GM12878 (cell line): Measurements from ENCODE around the gene CTNNA2. TPM values are rescaled to one million over a fixed set of nuclear protein-coding genes. Genes with fewer than 3 reads are reported as not detected.

Experiments
- ATAC-seq: fragments of 200-7000 bp; cut with Tn5 transposase; 3 replicates; pipeline ENCODE4 v1.9.1; 2020; ENCODE audit warnings: mild to moderate bottlenecking, moderate library complexity
- BruUV-seq: library from RNA; stranded (reverse); fragments of 400-500 nt; replicated peaks from 2 replicates; lab custom pipeline; 2021; lab: Mats Ljungman, UMichigan
- CTCF ChIA-PET: fragments of 300-600 bp; sonication (Branson Sonifier 250); formaldehyde crosslinking; extraction: SDS; loops from one replicate; lab custom pipeline; 2021; ENCODE audit warnings: inconsistent platforms; lab: Yijun Ruan, JAX
- POLR2A ChIA-PET: fragments of 350-600 bp; formaldehyde crosslinking; extraction: SDS; loops from one replicate; lab custom pipeline; 2021; ENCODE audit warnings: inconsistent platforms; lab: Charles Lee
- RAD21 ChIA-PET: fragments of 300-600 bp; sonication (Branson Sonifier 250); formaldehyde crosslinking; loops from one replicate; lab custom pipeline; 2023; ENCODE audit warnings: antibody characterized with exemption; ENCODE audit not compliant: unreplicated experiment; lab: Charles Lee
- SMC1A ChIA-PET: fragments of 300-600 bp; sonication (Branson Sonifier 250); formaldehyde crosslinking; loops from one replicate; lab custom pipeline; 2023; ENCODE audit not compliant: unreplicated experiment, uncharacterized antibody; lab: Charles Lee
- DNase-seq: peaks from one replicate; pipeline ENCODE4 v3.0.0-alpha.2; 2011; ENCODE audit warnings: low read depth, low spot score
- FAIRE-seq: peaks from 3 replicates; lab custom pipeline; 2011; peaks lifted over from hg19 to GRCh38; lab: Jason Lieb, UNC
- H2AFZ ChIP-seq: 2 replicates; pipeline ENCODE4 v1.6.0; 2011; ENCODE audit warnings: low read depth, low read length, control low read depth; ENCODE audit not compliant: control insufficient read depth
- H3K27ac ChIP-seq: 2 replicates; pipeline ENCODE4 v1.5.1; 2011; ENCODE audit warnings: control low read depth; ENCODE audit not compliant: control insufficient read depth, insufficient read depth
- H3K27me3 ChIP-seq, 2 experiments: replicated peaks in 1 of 2; 2 replicates each; pipeline versions ENCODE4 v1.6.0 to v1.6.1; 2011; ENCODE audit warnings: low read length in 1 of 2; ENCODE audit not compliant: control insufficient read depth in 2 of 2, insufficient read depth in 2 of 2
- H3K36me3 ChIP-seq, 2 experiments: 2 replicates each; pipeline ENCODE4 v1.5.1; 2011; ENCODE audit warnings: low read length in 1 of 2; ENCODE audit not compliant: control insufficient read depth in 2 of 2, insufficient read depth in 2 of 2
- H3K4me1 ChIP-seq: 2 replicates; pipeline ENCODE4 v1.6.1; 2011; ENCODE audit warnings: mild to moderate bottlenecking, low read length, moderate library complexity, mixed read lengths; ENCODE audit not compliant: control insufficient read depth, insufficient read depth
- H3K4me2 ChIP-seq: 2 replicates; pipeline ENCODE4 v1.6.0; 2011; ENCODE audit warnings: control low read depth; ENCODE audit not compliant: control insufficient read depth, insufficient read depth
- H3K4me3 ChIP-seq: fragments of 200-600 bp; sonication (generic); 2 replicates; pipeline ENCODE4 v1.5.1; 2016
- H3K79me2 ChIP-seq: 2 replicates; pipeline ENCODE4 v1.6.0; 2011; ENCODE audit warnings: low read length; ENCODE audit not compliant: control insufficient read depth, insufficient read depth
- H3K9ac ChIP-seq: 2 replicates; pipeline ENCODE4 v1.8.0; 2011; ENCODE audit warnings: low read length, control low read depth, mixed read lengths; ENCODE audit not compliant: control insufficient read depth, insufficient read depth
- H3K9me3 ChIP-seq: replicated peaks from 3 replicates; pipeline ENCODE4 v1.5.1; 2011; ENCODE audit warnings: mild to moderate bottlenecking, low read length; ENCODE audit not compliant: control insufficient read depth, insufficient read depth
- H4K20me1 ChIP-seq: 2 replicates; pipeline ENCODE4 v1.6.0; 2011; ENCODE audit not compliant: control insufficient read depth, insufficient read depth
- ATF7 ChIP-seq: fragments of 450-650 bp; IDR thresholded peaks from 2 replicates; pipeline ENCODE4 v1.6.1; 2016; ENCODE audit warnings: low read depth, mild to moderate bottlenecking
- IKZF1 ChIP-seq: fragments of 450-650 bp; conservative IDR thresholded peaks from 2 replicates; pipeline ENCODE4 v1.6.1; 2017; ENCODE audit warnings: antibody characterized with exemption, mild to moderate bottlenecking
- POLR2AphosphoS5 ChIP-seq: IDR thresholded peaks from 2 replicates; pipeline ENCODE4 v1.6.1; 2011; ENCODE audit warnings: mild to moderate bottlenecking, low read length, inconsistent platforms
- SUPT20H ChIP-seq: IDR thresholded peaks from 2 replicates; pipeline ENCODE4 v1.6.1; 2011; ENCODE audit warnings: low read depth, mild to moderate bottlenecking, low read length, moderate library complexity, borderline replicate concordance; ENCODE audit not compliant: control insufficient read depth
- TAF1 ChIP-seq: IDR thresholded peaks from 2 replicates; pipeline ENCODE4 v1.6.1; 2011; ENCODE audit warnings: mild to moderate bottlenecking, low read depth, low read length, borderline replicate concordance
- YY1 ChIP-seq: IDR thresholded peaks from 2 replicates; pipeline ENCODE4 v1.6.1; 2011; ENCODE audit warnings: low read depth, mild to moderate bottlenecking, low read length
- whole genome bisulfite sequencing: methylation state at CpG from one replicate; pipeline ENCODE4 v1.1.6; 2016; ENCODE audit warnings: low lambda C conversion rate; ENCODE audit not compliant: insufficient replicate concordance, insufficient coverage; ENCODE audit errors: missing lambda C conversion rate; 5-methylcytosine and 5-hydroxymethylcytosine counted together
- in situ Hi-C: fragments of 300-500 bp; cut with MboI; formaldehyde crosslinking; loops from 9 replicates; pipeline ENCODE4 v1.14.3; 2018; ENCODE audit warnings: mixed read lengths
- intact Hi-C: fragments of 100-400 bp; cut with micrococcal nuclease; formaldehyde crosslinking; loops from one replicate; pipeline ENCODE4 v1.14.2; 2022; ENCODE audit not compliant: unreplicated experiment
- polyA plus RNA-seq, 11 experiments: library from polyadenylated mRNA; depleted of rRNA in 4 of 11; unstranded in 6 of 11; stranded (reverse) in 5 of 11; fragments of >200 nt; fragmentation: Nextera tagmentation in 4 of 11; fragmentation: Illumina TruSeq in 1 of 11; extraction: Ambion mirVana in 4 of 11; extraction: Trizol in 1 of 11; gene quantifications; 1 replicate in 1 of 11; 2 replicates in 10 of 11; pipeline versions ENCODE4 v1.2.1 to v1.2.3, GENCODE V29; 2011 to 2016; ENCODE audit warnings: inconsistent platforms in 2 of 11, missing spikeins in 2 of 11, low read depth in 1 of 11
- total RNA-seq, 4 experiments: library from RNA; depleted of rRNA in 3 of 4; stranded (reverse); fragments of >200 nt in 3 of 4; fragmentation: Illumina TruSeq in 1 of 4; extraction: Trizol in 1 of 4; gene quantifications; 2 replicates each; pipeline versions ENCODE4 v1.2.1 to v1.2.3, GENCODE V29; 2013 to 2021
- TF ChIP-seq, protein P1 (sequence below): fragments of 450-650 bp; IDR thresholded peaks from 2 replicates; pipeline ENCODE4 v1.6.1; 2017; ENCODE audit warnings: borderline replicate concordance

CTNNA2 gene
- total and polyA plus RNA-seq, 10 of the 15 experiments (the other 5 are each of a cell fraction or from before 2014, with no cell fraction given) = 2.4 to 36.2 (median 6.6) TPM

DNA sequence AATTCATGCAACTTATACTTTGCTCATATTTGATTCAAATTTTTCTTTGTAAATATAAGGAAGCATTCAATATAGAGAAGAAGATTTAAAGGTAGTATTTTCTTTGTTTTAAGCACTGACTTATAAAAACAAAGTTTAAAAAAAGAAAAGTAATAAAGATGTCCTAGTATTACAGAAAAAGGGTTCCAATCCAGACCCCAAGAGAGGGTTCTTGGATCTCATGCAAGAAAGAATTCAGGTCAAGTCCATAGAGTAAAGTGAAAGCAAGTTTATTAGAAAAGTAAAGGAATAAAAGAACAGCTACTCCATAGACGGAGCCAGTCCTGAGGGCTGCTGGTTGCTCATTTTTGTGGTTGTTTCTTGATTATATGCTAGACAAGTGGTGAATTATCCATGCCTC lies 267.9 kb downstream of the CTNNA2 start (continued):
- no peak for TF ChIP-seq SUPT20H

DNA sequence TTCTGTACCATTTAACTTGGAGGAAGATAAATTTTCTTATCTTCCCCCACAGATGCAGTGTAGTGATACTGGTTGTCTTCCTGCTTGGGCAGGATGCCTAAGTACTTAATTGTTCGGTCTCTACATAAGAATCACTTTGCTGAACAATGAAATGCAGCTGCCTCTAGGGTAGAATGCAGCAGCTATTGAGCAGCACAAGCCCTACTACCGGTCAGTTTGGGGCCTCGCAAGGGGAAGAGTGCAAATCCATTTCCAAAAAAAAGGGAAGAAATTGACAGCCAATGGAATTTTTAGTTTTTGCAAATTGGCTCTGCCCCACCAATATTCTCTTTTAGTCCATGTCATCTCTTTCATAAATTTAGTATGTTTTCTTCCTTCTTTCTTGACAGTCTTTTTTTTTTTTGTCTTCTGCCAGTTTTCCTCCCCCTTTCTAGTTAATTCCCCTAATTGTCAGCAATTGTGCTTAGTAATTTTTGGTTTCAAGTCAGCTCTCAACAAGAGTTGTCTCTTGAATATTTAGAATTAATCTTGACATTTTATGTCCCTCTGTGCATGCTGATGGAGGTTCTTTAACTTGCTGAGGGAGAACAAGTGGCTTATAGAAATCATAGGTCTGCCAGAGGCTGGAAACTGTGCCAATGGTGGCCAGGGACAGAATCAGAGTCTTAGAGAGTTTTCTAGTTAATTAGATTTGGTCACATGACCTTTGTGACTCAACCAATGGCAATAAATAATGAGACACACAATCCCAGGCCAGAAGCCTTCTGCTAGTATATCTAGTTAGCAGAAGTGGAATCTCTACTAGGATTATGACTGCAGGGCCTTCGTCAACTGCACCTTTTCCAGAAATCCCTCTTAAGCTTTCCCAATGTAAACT lies 270.0 kb downstream of the CTNNA2 start:
- FAIRE-seq (no peak), ATAC-seq (no peak), DNase-seq (no peak)
- no peak overlapping the region for H3K4me2 ChIP-seq
- no peaks in the 10 kb centered on the region for H4K20me1 ChIP-seq
- no peaks in the 10 kb centered on the region for H3K9me3 ChIP-seq
- intact Hi-C loops (no loop called here), in situ Hi-C loops (no loop called here)
- TF ChIP-seq, protein P1, sequence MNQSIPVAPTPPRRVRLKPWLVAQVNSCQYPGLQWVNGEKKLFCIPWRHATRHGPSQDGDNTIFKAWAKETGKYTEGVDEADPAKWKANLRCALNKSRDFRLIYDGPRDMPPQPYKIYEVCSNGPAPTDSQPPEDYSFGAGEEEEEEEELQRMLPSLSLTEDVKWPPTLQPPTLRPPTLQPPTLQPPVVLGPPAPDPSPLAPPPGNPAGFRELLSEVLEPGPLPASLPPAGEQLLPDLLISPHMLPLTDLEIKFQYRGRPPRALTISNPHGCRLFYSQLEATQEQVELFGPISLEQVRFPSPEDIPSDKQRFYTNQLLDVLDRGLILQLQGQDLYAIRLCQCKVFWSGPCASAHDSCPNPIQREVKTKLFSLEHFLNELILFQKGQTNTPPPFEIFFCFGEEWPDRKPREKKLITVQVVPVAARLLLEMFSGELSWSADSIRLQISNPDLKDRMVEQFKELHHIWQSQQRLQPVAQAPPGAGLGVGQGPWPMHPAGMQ = no peak
- TF ChIP-seq POLR2AphosphoS5 (no peak), TAF1 (no peak), YY1 (no peak), IKZF1 (no peak), ATF7 (no peak)
- H3K27ac ChIP-seq = no peak overlapping the region
- H3K9ac ChIP-seq = no peak overlapping the region
- H3K36me3 ChIP-seq = no peaks in the 10 kb centered on the region
- ChIA-PET SMC1A (no interaction called here), RAD21 (no interaction called here), CTCF (no interaction called here), POLR2A (no interaction called here)
- 32% methylated on average over 4 of the region's 4 CpGs for WGBS
- H3K27me3 ChIP-seq = no peaks in the 10 kb centered on the region
- H3K4me3 ChIP-seq = no peak overlapping the region
- no peak overlapping the region for H2AFZ ChIP-seq
- H3K79me2 ChIP-seq = no peaks in the 10 kb centered on the region
- H3K4me1 ChIP-seq = no peaks in the 10 kb centered on the region
- no TSS peak for BruUV-seq
